Myocyte (in vitro differentiated cells): ENCODE results near the gene GJA9. TPM values are rescaled to one million over a fixed set of nuclear protein-coding genes. Genes with fewer than 3 reads are reported as not detected.

Experiments used
- DNase-seq: peaks from one replicate; pipeline ENCODE4 v3.0.0-alpha.2; 2012; ENCODE audit warnings: low read depth
- total RNA-seq: library from RNA; depleted of rRNA; stranded (reverse); fragments of >200 nt; gene quantifications from 2 replicates; pipeline ENCODE4 v1.2.3, GENCODE V29; 2014

GJA9 gene
- total RNA-seq, 1 donor from 2014 or later: not detected

GRCh38 chr1:38831731-38832369 lies 49.5 kb downstream of the GJA9 start:
- DNase-seq: peak; percentile 23

GRCh38 chr1:38829368-38829767 lies 52.0 kb downstream of the GJA9 start:
- no peak for DNase-seq

- DNase-seq: no peak
Measured at GRCh38 chr1:38827318-38827717, 54.1 kb downstream of the GJA9 start.

- DNase-seq: no peak
Measured at GRCh38 chr1:38826886-38827285, 54.5 kb downstream of the GJA9 start.

GRCh38 chr1:38826262-38826661 lies 55.1 kb downstream of the GJA9 start:
- DNase-seq: no peak

Other genes with a start within 250 kb of the GJA9 start
- 15.0 and 22.3 TPM in 2 replicates for gene RRAGC, start 21.8 kb downstream of the GJA9 start, total RNA-seq
- gene MYCBP, start 8.2 kb downstream of the GJA9 start, total RNA-seq: 23.8 and 32.9 TPM in 2 replicates
- gene RHBDL2, start 60.2 kb upstream of the GJA9 start, total RNA-seq: 0.16 TPM in 1 of 2 replicates, not detected in the other
- 41.7 and 45.9 TPM in 2 replicates for gene AKIRIN1, start 109.7 kb upstream of the GJA9 start, total RNA-seq
- 151 and 217 TPM in 2 replicates for gene NDUFS5, start 144.8 kb upstream of the GJA9 start, total RNA-seq